Neural cell (in vitro differentiated cells): ENCODE results near the gene PPP4R3A.

ENCODE experiments used
- CTCF ChIP-seq: fragments of 450-650 bp; IDR thresholded peaks from 2 replicates; pipeline ENCODE4 v1.5.1; 2014; ENCODE audit warnings: antibody characterized with exemption, mild to moderate bottlenecking, moderate library complexity; ENCODE audit not compliant: poor library complexity, severe bottlenecking
- EZH2 ChIP-seq: fragments of 200-600, 300-800 bp; shearing (Covaris generic), sonication (generic); IDR thresholded peaks from 2 replicates; pipeline ENCODE4 v1.6.1; 2014; ENCODE audit warnings: antibody characterized with exemption, low read length, borderline replicate concordance, mild to moderate bottlenecking; ENCODE audit not compliant: insufficient read depth, poor library complexity, severe bottlenecking
- POLR2AphosphoS5 ChIP-seq: IDR thresholded peaks from 2 replicates; pipeline ENCODE4 v1.6.1; 2012
- REST ChIP-seq: IDR thresholded peaks from 2 replicates; pipeline ENCODE4 v1.6.1; 2012; ENCODE audit warnings: borderline replicate concordance

- TF ChIP-seq POLR2AphosphoS5 (no peak), CTCF (no peak), EZH2 (no peak), REST (no peak)
These were observed 93.4 kb downstream of the PPP4R3A start for GRCh38 chr14:91416744-91417119.
